ENCODE data around the gene POPDC3. TPM values are rescaled to one million over a fixed set of nuclear protein-coding genes. Genes with fewer than 3 reads are reported as not detected.

POPDC3 gene
- total and polyA plus RNA-seq, 10 of the 15 experiments (the other 5 are each of a cell fraction or from before 2014, with no cell fraction given) = 1.6 TPM; not detected in 9

GRCh38 chr6:105163183-105163582 lies 16.6 kb downstream of the POPDC3 start (continued):
- no peak for TF ChIP-seq CREB1 (IDR thresholded peaks at IDR 0.05; ENCODE audit: low read depth)
- TF ChIP-seq IKZF1 (conservative IDR thresholded peaks at IDR 0.05) = no peak
- TF ChIP-seq JUNB (IDR thresholded peaks at IDR 0.05) = no peak
- TF ChIP-seq NFYA (IDR thresholded peaks at IDR 0.05; ENCODE audit: borderline replicate concordance, low read depth, low read length) = no peak
- TF ChIP-seq CEBPB (IDR thresholded peaks at IDR 0.05; ENCODE audit: borderline replicate concordance in 1 of 2, low read depth in 2 of 2, low read length in 2 of 2) = no peak

- Histone ChIP-seq H3K79me2 (ENCODE audit: control insufficient read depth, insufficient read depth, low read length) (no peaks in the 10 kb centered on the region), H3K9ac (ENCODE audit: control insufficient read depth, insufficient read depth, low read length) (no peak overlapping the region), H3K4me3 (no peak overlapping the region), H3K4me2 (ENCODE audit: control insufficient read depth, insufficient read depth) (no peak overlapping the region), H3K36me3 (ENCODE audit: control insufficient read depth in 2 of 2, insufficient read depth in 2 of 2, low read length in 1 of 2) (no peaks in the 10 kb centered on the region), H3K4me1 (ENCODE audit: control insufficient read depth, insufficient read depth, low read length) (no peaks in the 10 kb centered on the region), H3K9me3 (replicated peaks; ENCODE audit: control insufficient read depth, insufficient read depth, low read length) (no peaks in the 10 kb centered on the region), H3K27me3 (replicated peaks in 1 of 2; ENCODE audit: control insufficient read depth in 2 of 2, insufficient read depth in 2 of 2, low read length in 1 of 2) (no peaks in the 10 kb centered on the region; a peak in 1 of 4 replicates), H3K27ac (ENCODE audit: control insufficient read depth, insufficient read depth) (no peak overlapping the region), H2AFZ (ENCODE audit: control insufficient read depth, low read depth, low read length) (no peak overlapping the region), H4K20me1 (ENCODE audit: control insufficient read depth, insufficient read depth) (no peaks in the 10 kb centered on the region)
- CTCF ChIA-PET = interaction anchor here (1.1 kb wide), 1 partner anchor 1060 kb away, joined by 3 read pairs; no protein-coding TSS in a partner anchor
- RAD21 ChIA-PET (ENCODE audit: unreplicated experiment) = no interaction called here
- ATAC-seq (no peak), FAIRE-seq (no peak), DNase-seq (ENCODE audit: low read depth, low spot score) (no peak)
- no peak for TF ChIP-seq NFXL1 (IDR thresholded peaks at IDR 0.05; ENCODE audit: borderline replicate concordance)
- no peak for TF ChIP-seq POLR2AphosphoS5 (IDR thresholded peaks at IDR 0.05; ENCODE audit: low read length)
- TF ChIP-seq FOXK2 (IDR thresholded peaks at IDR 0.05) = no peak
- no peak for TF ChIP-seq STAT1 (conservative IDR thresholded peaks at IDR 0.05)
- TF ChIP-seq ZSCAN29 (IDR thresholded peaks at IDR 0.05) = no peak
- no peak for TF ChIP-seq ZNF384 (IDR thresholded peaks at IDR 0.05; ENCODE audit: borderline replicate concordance, low read depth, low read length)
- TF ChIP-seq USF2 (IDR thresholded peaks at IDR 0.05; ENCODE audit: borderline replicate concordance, low read depth, low read length) = no peak
- no peak for TF ChIP-seq IRF4 (IDR thresholded peaks at IDR 0.05; ENCODE audit: low read depth, low read length)
- no peak for TF ChIP-seq TCF7 (IDR thresholded peaks at IDR 0.05; ENCODE audit: borderline replicate concordance)
- no peak for TF ChIP-seq ZBTB33 (IDR thresholded peaks at IDR 0.05)
- no peak for TF ChIP-seq PRDM15 (CRISPR knock-in tag; IDR thresholded peaks at IDR 0.05)
- SMC1A ChIA-PET (ENCODE audit: uncharacterized antibody, unreplicated experiment) = no interaction called here
- POLR2A ChIA-PET = no interaction called here
- BruUV-seq (replicated peaks) = no TSS peak
- intact Hi-C loops (cut with micrococcal nuclease; ENCODE audit: unreplicated experiment) (no loop called here), in situ Hi-C loops (cut with MboI) (no loop called here)
- 72% methylated on average over 13 of the region's 13 CpGs for WGBS (ENCODE audit: insufficient coverage, insufficient replicate concordance, low lambda C conversion rate, missing lambda C conversion rate)
Observed at GRCh38 chr6:105162377-105162776, 17.4 kb downstream of the POPDC3 start.

Measured in GM12878 (cell line).